HCT116 (cell line): ENCODE results near the gene TALDO1. TPM values are rescaled to one million over a fixed set of nuclear protein-coding genes. Genes with fewer than 3 reads are reported as not detected.

Source experiments
- ATAC-seq: fragments of 200-7000 bp; cut with Tn5 transposase; 2 replicates; pipeline ENCODE4 v1.9.1; 2020; ENCODE audit warnings: mild to moderate bottlenecking, moderate library complexity
- BruUV-seq: library from RNA; stranded (reverse); fragments of 400-500 nt; replicated peaks from 2 replicates; lab custom pipeline; 2021; lab: Mats Ljungman, UMichigan
- CTCF ChIA-PET: fragments of 300-600 bp; sonication (Branson Sonifier 250); formaldehyde crosslinking; loops from one replicate; lab custom pipeline; 2021; ENCODE audit warnings: antibody characterized with exemption; lab: Charles Lee
- POLR2A ChIA-PET: fragments of 300-600, 350-600 bp; sonication (Branson Sonifier 250); formaldehyde crosslinking; loops from one replicate; lab custom pipeline; 2021; ENCODE audit warnings: antibody characterized with exemption; lab: Charles Lee
- RAD21 ChIA-PET, 2 experiments: fragments of 300-600 bp; sonication (Branson Sonifier 250); formaldehyde crosslinking; loops; one replicate each; lab custom pipeline; 2023; ENCODE audit warnings: low total read pairs in 2 of 2; ENCODE audit not compliant: uncharacterized antibody in 2 of 2, unreplicated experiment in 2 of 2, low non-redundant PET in 1 of 2; lab: Charles Lee
- DNase-seq: peaks from one replicate; pipeline ENCODE4 v3.0.0-alpha.2; 2010; ENCODE audit warnings: low read depth, low spot score
- H2AFZ ChIP-seq: fragments of 200-600 bp; shearing (Covaris generic), sonication (generic); 2 replicates; pipeline ENCODE4 v1.6.1; 2017; ENCODE audit warnings: low read depth, mixed run types, mixed read lengths, antibody characterized with exemption, low read length; ENCODE audit not compliant: poor library complexity, severe bottlenecking
- H3K27ac ChIP-seq: 2 replicates; pipeline ENCODE4 v1.5.1; 2012; ENCODE audit warnings: low read depth, low read length
- H3K27me3 ChIP-seq: fragments of 200-600 bp; sonication (generic); 2 replicates; pipeline ENCODE4 v1.6.1; 2016; ENCODE audit warnings: mixed run types, low read length, mixed read lengths; ENCODE audit not compliant: insufficient read depth
- H3K36me3 ChIP-seq, 2 experiments: fragments of 200-500 bp in 1 of 2; fragments of 200-600 bp in 1 of 2; sonication (Bioruptor generic) in 1 of 2; sonication (generic) in 1 of 2; 2 replicates each; pipeline versions ENCODE4 v1.5.1 to v1.6.1; 2014 to 2016; ENCODE audit warnings: low read length in 2 of 2, inconsistent platforms in 1 of 2, mixed read lengths in 1 of 2, mixed run types in 1 of 2; ENCODE audit not compliant: insufficient read depth in 2 of 2, control insufficient read depth in 1 of 2
- H3K4me1 ChIP-seq, 2 experiments: fragments of 200-600 bp in 1 of 2; sonication (generic) in 1 of 2; 2 replicates each; pipeline versions ENCODE4 v1.5.1 to v1.6.1; 2012 to 2017; ENCODE audit warnings: low read length in 2 of 2, inconsistent platforms in 1 of 2, mild to moderate bottlenecking in 1 of 2, mixed read lengths in 1 of 2, mixed run types in 1 of 2, moderate library complexity in 1 of 2; ENCODE audit not compliant: insufficient read depth in 2 of 2, control insufficient read depth in 1 of 2
- H3K4me2 ChIP-seq: fragments of 200-600 bp; sonication (generic); 2 replicates; pipeline ENCODE4 v1.6.1; 2017; ENCODE audit warnings: mixed run types, low read length, mixed read lengths
- H3K4me3 ChIP-seq, 2 experiments: fragments of 200-600 bp in 1 of 2; sonication (generic) in 1 of 2; replicated peaks in 1 of 2; 2 replicates each; pipeline ENCODE4 v1.5.1; 2011 to 2016; ENCODE audit warnings: low read length in 2 of 2, control low read depth in 1 of 2, low read depth in 1 of 2, mild to moderate bottlenecking in 1 of 2, mixed read lengths in 1 of 2, mixed run types in 1 of 2
- H3K79me2 ChIP-seq: fragments of 200-600 bp; sonication (generic); 2 replicates; pipeline ENCODE4 v1.6.1; 2017; ENCODE audit warnings: mild to moderate bottlenecking, mixed run types, low read length, moderate library complexity, mixed read lengths; ENCODE audit not compliant: insufficient read depth
- H3K9ac ChIP-seq: fragments of 200-600 bp; sonication (generic); 2 replicates; pipeline ENCODE4 v1.6.1; 2016; ENCODE audit warnings: low read length, mixed read lengths
- H3K9me2 ChIP-seq: fragments of 200-600 bp; sonication (generic), shearing (Covaris generic); 2 replicates; pipeline ENCODE4 v1.6.1; 2017; ENCODE audit warnings: mixed run types, mild to moderate bottlenecking, moderate library complexity; ENCODE audit not compliant: insufficient read depth
- H3K9me3 ChIP-seq, 2 experiments: fragments of 200-500 bp in 1 of 2; fragments of 200-600 bp in 1 of 2; sonication (Bioruptor generic) in 1 of 2; sonication (generic) in 1 of 2; 2 replicates each; pipeline ENCODE4 v1.6.1; 2014 to 2017; ENCODE audit warnings: low read length in 2 of 2, mixed read lengths in 2 of 2, inconsistent platforms in 1 of 2, low read depth in 1 of 2, mild to moderate bottlenecking in 1 of 2, mixed run types in 1 of 2, moderate library complexity in 1 of 2; ENCODE audit not compliant: control insufficient read depth in 1 of 2, insufficient read depth in 1 of 2
- H4K20me1 ChIP-seq: fragments of 200-600 bp; sonication (generic), shearing (Covaris generic); 2 replicates; pipeline ENCODE4 v1.6.1; 2017; ENCODE audit warnings: mixed run types, mild to moderate bottlenecking, moderate library complexity; ENCODE audit not compliant: insufficient read depth
- CBX3 ChIP-seq: IDR thresholded peaks from 2 replicates; pipeline ENCODE4 v1.6.1; 2012; ENCODE audit warnings: low read depth
- EZH2 ChIP-seq: fragments of 200-600 bp; sonication (generic); IDR thresholded peaks from 2 replicates; pipeline ENCODE4 v1.6.1; 2017; ENCODE audit warnings: antibody characterized with exemption, mixed run types
- MAX ChIP-seq: IDR thresholded peaks from 2 replicates; pipeline ENCODE4 v1.6.1; 2012
- POLR2AphosphoS5 ChIP-seq: IDR thresholded peaks from 2 replicates; pipeline ENCODE4 v1.6.1; 2011; ENCODE audit warnings: mild to moderate bottlenecking, low read depth, low read length, moderate library complexity
- RAD21 ChIP-seq: IDR thresholded peaks from 2 replicates; pipeline ENCODE4 v1.6.1; 2012; ENCODE audit warnings: low read depth, mild to moderate bottlenecking
- SP1 ChIP-seq: IDR thresholded peaks from 2 replicates; pipeline ENCODE4 v1.6.1; 2012; ENCODE audit warnings: low read depth
- YY1 ChIP-seq: IDR thresholded peaks from 2 replicates; pipeline ENCODE4 v1.6.1; 2011; ENCODE audit warnings: low read length, low read depth, moderate library complexity, mild to moderate bottlenecking; ENCODE audit not compliant: insufficient replicate concordance; ENCODE audit errors: extremely low read depth
- ZFX ChIP-seq: fragments of 450-650 bp; IDR thresholded peaks from 2 replicates; pipeline ENCODE4 v1.6.1; 2017
- intact Hi-C: fragments of 100-400 bp; cut with micrococcal nuclease; formaldehyde crosslinking; loops from 2 replicates; pipeline ENCODE4 v1.10.0; 2022
- total RNA-seq: library from RNA; stranded (reverse); gene quantifications from one replicate; pipeline ENCODE4 v1.2.1, GENCODE V29; 2021; ENCODE audit not compliant: unreplicated experiment
- TF ChIP-seq, protein P1 (sequence below), 3 experiments: fragments of 200-600 bp in 1 of 3; sonication (generic) in 1 of 3; IDR thresholded peaks in 2 of 3; conservative IDR thresholded peaks in 1 of 3; 2 replicates each; pipeline ENCODE4 v1.5.1; 2012 to 2017; ENCODE audit warnings: low read depth in 2 of 3, low read length in 2 of 3, antibody characterized with exemption in 1 of 3, borderline replicate concordance in 1 of 3, control low read depth in 1 of 3, mild to moderate bottlenecking in 1 of 3, mixed read lengths in 1 of 3, mixed run types in 1 of 3, moderate library complexity in 1 of 3; ENCODE audit not compliant: insufficient read depth in 1 of 3

TALDO1 gene
- total RNA-seq, 1 experiment from 2014 or later = 242 TPM

GRCh38 chr11:742571-743201 is 4.6 kb upstream of the TALDO1 start:
- H3K27me3 ChIP-seq = no peaks in the 10 kb centered on the region
- no peak overlapping the region for H3K4me3 ChIP-seq
- no peak for DNase-seq
- no peaks in the 10 kb centered on the region for H3K9me2 ChIP-seq
- no peaks in the 10 kb centered on the region for H4K20me1 ChIP-seq
- H3K9ac ChIP-seq = no peak overlapping the region
- no TSS peak for BruUV-seq
- TF ChIP-seq SP1 (no peak), ZFX (no peak), MAX (no peak), POLR2AphosphoS5 (no peak), RAD21 (no peak), EZH2 (no peak), CBX3 (no peak), YY1 (no peak)
- TF ChIP-seq, protein P1, sequence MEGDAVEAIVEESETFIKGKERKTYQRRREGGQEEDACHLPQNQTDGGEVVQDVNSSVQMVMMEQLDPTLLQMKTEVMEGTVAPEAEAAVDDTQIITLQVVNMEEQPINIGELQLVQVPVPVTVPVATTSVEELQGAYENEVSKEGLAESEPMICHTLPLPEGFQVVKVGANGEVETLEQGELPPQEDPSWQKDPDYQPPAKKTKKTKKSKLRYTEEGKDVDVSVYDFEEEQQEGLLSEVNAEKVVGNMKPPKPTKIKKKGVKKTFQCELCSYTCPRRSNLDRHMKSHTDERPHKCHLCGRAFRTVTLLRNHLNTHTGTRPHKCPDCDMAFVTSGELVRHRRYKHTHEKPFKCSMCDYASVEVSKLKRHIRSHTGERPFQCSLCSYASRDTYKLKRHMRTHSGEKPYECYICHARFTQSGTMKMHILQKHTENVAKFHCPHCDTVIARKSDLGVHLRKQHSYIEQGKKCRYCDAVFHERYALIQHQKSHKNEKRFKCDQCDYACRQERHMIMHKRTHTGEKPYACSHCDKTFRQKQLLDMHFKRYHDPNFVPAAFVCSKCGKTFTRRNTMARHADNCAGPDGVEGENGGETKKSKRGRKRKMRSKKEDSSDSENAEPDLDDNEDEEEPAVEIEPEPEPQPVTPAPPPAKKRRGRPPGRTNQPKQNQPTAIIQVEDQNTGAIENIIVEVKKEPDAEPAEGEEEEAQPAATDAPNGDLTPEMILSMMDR (IDR thresholded peaks at IDR 0.05 in 2 of 3, conservative IDR thresholded peaks at IDR 0.05 in 1 of 3; ENCODE audit: borderline replicate concordance in 1 of 3, insufficient read depth in 1 of 3, low read depth in 2 of 3, low read length in 2 of 3) = no peak
- TF ChIP-seq, all 23 proteins: peak for 0
- Histone ChIP-seq H3K27ac (no peak overlapping the region), H3K4me2 (peak overlapping the region; percentile 34), H3K9me3 (no peaks in the 10 kb centered on the region), H3K79me2 (peaks cover 4% of the 10 kb centered on the region), H3K36me3 (no peaks in the 10 kb centered on the region), H2AFZ (no peak overlapping the region), H3K4me1 (peaks cover 17 to 46% of the 10 kb centered on the region in 2 experiments)
- RAD21 ChIA-PET = no interaction called here
- CTCF ChIA-PET = no interaction called here
- intact Hi-C loops = no loop called here
- POLR2A ChIA-PET = interaction anchor here (0.8 kb wide), 1 partner anchor 77 kb away, joined by 3 read pairs; no protein-coding TSS in a partner anchor
- ATAC-seq = no peak
